Endometrial microvascular endothelial cells (primary cell): Measurements from ENCODE around the gene GPD2. TPM values are rescaled to one million over a fixed set of nuclear protein-coding genes. Genes with fewer than 3 reads are reported as not detected.

Source experiments
- in situ Hi-C: cut with HindIII; loops from 2 replicates; pipeline ENCODE4 v1.10.0; 2017; ENCODE audit warnings: low sequenced_read_pairs, low pct_unique_long_range_greater_than_20kb; ENCODE audit errors: inconsistent ontology term
- total RNA-seq: library from RNA; depleted of rRNA; stranded (reverse); fragments of >200 nt; gene quantifications from one replicate; pipeline ENCODE4 v1.2.3, GENCODE V29; 2015; ENCODE audit errors: inconsistent ontology term

Gene GPD2
- total RNA-seq, 1 donor from 2014 or later, result 36.3 TPM

DNA sequence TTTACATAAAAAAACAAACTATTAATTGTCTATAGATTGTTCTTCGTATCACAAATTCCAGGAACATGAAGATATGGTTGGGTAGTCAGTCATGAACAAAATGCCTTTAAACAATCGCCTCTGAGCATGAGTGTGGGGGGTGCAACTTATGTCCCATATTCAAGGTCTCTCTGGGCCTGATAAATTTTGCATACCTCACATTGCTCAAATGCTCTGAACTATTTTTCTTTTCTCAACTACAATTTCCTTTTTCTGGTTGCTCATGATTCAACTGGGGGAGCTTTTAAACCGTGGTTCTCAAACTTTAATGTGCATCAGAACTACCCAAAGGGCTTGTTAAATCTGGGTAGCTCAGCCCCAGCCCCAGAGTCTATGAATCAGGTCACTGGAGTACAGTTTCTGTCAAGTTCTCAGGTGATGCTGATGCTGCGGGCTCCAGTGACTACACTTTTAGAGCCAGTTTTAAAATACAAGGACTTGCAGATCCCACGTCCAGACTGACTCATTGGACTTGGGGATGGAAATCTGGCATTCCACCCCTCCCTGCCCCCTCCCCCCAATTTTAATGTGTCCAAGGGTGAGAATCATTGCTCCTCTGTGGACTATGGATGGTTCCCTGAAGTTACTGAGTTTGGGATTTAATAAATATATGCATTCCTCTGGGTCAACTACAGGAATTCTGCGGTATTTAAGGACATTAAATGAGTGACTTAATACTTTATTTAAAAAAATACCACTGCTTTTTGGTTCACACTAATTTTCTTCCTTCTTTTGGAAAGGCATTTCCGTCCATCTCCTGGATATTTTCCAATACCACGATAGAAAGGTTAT, 1.5 kb upstream of the GPD2 start:
- in situ Hi-C loops, result no loop called here

DNA sequence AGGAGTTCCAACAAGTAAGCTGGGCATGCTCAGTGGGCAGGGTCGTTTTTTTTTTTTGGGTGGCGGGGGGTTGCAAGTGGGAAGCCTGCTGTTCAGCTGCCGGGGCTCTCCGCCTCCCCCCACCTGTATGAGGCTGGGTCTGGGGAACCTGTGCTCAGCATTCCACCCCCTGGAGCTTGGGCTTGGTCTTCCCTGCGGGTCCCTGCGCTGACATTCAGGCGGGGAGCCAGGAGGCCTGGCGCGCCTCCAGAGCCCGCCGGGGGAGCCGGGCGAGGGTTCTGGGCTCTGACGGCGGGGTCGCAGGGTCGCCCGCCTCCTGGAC, 822 bp upstream of the GPD2 start:
- in situ Hi-C loops, result no loop called here

DNA sequence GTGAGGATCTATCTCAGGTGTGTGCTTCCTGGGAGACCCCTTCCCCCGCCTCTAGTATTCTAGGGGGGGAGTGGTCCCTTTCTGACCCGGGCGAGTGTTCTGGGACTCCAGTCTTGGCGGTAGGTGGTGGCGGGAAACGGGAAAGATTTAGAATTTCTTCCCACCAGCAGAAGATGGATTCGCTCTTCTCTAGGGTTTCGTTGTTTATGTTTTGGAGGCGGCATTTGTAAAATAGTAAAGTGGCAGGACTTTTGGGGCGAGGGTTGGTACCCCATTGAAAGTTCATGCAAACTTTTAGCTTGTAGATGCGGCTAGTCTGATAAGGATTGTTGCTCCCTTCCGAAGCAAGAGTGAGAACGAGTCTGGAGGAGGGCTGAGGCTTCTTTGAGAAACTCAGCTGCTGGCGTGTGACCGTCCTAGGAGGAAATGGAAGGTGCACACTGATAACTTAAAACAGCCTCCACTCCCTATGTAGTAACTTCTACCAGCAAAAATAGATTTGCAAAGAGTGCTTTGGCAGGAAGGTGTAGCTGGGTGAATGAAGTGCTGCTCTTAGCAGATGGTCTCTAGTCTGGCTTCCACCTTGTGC, 412 bp downstream of the GPD2 start:
- in situ Hi-C loops, result no loop called here

DNA sequence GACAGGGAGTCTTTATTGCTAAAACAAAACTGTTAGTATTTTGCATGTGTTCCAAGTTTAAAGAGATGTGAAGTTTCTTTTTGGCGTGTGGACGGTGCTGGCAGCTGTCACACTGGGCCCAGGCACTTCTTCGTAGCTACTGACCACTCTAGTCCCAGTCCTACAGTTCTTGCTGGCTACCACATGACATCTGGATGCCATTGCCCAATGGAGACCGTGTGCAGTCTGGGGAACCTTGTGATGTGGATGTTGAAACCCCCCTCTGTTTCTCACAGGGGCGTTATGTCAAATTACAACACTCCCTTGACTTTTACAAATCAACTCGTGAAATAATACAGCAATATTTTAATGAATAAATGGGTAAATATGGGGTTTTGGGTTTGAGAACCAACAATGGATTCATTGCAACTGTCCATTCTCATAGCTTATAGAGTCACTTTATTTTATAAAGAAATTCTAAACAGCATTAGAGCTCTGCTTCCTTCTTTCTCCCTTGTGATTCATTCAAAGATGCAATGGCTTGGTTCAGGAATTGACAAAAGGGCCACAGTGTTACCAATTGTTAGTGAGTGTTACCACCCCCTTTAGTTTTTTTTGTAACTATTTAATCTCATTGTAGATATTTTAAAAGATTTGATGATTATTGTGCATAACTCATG, 1.2 kb downstream of the GPD2 start:
- in situ Hi-C loops, result no loop called here

DNA sequence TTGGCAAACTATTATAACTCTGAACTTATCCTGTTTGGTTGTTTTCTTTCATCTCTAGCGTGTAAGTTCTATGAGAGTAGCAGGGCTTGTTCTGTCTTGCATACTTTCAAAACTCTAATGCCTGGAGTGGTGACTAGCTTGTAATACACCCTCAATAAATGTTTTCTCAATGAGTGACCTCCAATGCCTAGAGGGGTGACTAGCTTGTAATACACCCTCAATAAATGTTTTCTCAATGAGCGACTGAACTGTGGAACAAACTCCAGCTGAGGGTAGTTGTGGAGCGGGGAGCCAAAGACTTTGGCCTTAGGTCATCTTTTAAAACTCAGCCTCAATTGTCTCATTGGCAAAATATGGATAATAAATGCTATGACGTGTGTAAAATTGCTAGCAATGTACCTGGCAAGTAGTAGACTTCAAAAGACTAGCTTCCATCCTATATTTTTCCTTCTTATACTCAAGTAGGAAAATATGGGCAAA, 1.8 kb downstream of the GPD2 start:
- in situ Hi-C loops, result no loop called here

DNA sequence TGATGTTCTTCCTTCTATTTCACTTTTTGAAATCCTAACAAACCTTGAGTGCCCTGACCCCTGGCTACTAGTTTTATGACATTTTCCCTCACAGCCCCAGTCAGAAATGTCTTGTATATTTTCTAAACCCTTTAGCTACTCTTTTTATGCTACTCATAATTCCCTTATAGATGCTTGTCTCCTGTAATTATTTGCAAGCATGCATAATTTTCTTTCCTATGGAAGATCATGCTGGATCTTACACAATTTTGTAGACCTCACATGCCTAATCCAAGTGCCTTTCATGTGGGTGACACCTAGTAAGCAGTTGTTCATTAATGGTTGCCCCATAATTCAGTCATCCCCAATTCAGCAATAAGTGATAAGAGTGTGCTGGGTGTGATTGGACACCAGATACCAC, 6.9 kb downstream of the GPD2 start:
- in situ Hi-C loops, result no loop called here

DNA sequence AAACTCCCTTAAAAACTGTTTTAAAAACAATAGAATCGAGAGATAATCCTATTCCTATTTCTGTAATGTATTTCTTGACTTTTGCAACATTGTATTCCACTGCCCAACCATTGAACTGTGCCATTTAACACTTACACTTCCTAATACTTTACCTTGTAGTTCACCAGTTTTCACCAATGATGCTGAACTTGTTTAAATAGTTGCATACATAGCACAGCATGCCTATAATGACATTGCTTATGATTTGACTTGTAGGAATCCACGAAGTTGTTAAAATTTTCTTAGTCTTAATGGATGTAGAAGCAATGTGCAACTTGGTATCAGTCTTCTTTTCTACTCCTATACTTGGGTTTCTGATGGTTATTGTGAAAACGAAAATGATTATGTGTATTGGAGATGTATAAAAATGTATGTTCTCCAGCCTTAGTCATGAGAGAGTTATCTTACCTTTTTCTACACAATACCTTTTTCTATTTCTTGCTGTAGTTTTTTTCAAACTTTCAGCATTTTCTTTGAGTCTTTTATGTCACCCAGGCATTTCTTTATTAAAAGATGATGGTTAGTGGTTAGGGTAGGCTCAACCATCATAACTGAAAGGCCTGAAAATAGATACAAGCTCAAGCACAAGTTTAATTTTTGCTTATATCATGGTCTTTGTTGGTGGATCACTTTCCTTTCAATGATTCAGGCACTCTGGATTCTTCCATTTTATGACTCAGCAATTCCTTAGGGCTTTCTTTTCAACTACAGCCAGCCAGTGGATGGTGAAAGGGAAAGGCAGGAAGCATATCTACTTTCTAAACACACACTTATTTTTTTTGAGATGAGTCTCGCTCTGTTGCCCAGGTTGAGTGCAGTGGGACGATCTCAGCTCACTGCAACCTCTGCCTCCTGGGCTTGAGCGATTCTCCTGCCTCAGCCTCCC, 9.4 kb downstream of the GPD2 start:
- in situ Hi-C loops, result no loop called here

DNA sequence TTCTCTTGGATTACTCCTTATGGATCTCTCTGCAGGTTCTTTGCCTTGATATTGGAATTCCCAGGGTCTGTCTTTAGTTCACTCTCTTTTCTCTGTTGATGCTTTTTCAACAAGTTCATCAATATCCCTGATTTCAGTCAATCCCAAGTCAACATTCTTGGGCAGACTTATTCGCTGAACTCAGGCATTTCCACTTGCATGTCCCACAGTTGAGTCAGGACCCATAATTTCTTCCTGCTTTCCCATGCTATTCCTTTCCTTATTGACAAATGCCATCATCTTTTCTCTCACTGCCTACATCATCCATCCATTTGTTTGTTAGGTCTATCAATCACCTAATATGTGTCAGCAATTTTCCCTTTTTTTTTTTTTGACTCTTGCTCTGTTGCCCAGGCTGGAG, 11.6 kb downstream of the GPD2 start:
- in situ Hi-C loops, result no loop called here

DNA sequence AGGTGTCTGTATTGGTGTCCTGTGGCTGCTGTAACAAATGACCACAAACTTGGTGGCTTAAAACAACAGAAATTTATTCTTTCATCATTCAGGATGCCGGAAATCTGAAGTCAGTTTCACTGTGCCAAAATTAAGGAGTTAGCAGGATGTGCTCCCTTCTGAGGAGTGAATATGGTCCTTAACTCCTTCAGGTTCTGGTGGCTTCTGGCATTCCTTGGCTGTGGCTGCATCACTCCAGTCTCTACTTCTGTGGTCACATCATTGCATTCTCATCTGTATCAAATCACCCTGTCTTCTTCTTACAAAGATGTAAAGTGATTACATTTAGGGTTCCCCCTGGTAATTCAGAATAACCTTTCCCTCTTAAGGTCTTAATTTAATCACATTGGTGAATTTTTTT, 12.6 kb downstream of the GPD2 start:
- in situ Hi-C loops, result no loop called here

DNA sequence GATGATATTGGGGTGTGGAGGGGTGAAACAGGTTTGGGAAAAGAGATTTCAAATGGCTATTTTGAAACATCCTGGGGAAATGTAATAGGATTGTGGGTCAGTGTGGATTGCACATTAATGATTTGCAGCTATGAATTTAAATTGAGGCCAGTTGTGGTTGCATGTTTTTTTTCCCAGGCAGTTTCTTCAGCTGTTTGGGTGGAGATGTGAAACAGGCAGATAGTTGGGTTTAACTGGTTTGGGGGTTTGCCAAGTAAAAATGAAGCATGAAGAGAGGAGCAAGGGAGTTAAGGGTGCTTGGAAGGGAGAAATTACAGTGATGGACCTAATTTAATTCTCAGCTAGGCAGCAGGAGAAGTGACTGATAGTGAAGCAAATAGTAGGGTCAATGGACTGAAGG, 16.8 kb downstream of the GPD2 start:
- in situ Hi-C loops, result no loop called here

DNA sequence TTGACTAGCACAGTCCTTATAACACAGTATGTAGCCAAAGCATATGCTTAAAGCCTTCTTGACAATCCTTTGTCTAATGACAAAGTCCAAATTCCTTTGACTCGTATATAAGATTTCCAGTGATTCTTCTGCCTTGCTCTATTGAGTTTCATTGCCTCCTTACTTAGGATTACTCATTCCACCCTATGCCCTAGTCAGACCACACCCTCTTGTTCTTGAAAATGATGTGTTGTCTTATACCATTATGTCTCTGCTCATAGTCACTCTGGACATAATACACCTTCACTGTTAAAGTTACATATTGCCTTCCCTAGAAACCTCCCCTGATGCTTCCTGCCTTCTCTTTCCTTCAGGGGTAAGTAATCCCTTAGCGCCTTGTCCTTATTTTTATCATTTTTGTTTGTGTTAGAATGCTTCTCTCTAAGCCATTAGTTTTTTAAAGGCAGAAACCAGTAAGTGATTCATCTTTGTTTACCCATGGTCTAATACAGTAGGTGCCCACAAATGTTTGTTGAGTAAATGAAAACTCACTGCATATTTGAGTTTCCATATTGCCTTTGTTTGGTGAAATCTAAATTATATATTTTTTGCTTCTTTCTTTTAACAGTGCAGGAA, 19.3 kb downstream of the GPD2 start:
- in situ Hi-C loops, result no loop called here

DNA sequence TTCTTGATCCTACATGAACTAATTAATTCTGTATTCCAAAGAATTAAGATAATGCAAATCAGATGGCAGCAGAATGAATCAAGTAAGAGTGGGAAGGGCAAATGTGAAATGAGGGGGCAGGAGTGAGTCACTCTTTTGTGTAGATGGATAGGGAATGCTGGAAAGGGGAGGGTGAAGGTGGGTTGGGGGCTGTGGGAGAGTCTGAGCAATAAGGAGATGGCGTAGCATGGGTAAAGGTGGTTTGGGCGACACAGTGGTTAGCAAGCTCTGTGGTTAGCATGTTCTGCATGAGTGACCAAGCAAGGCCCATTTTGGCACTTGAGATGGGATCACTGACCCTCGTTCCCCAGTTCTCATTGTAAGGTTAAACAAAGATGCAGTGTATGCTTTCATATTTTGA, 20.4 kb downstream of the GPD2 start:
- in situ Hi-C loops, result no loop called here

DNA sequence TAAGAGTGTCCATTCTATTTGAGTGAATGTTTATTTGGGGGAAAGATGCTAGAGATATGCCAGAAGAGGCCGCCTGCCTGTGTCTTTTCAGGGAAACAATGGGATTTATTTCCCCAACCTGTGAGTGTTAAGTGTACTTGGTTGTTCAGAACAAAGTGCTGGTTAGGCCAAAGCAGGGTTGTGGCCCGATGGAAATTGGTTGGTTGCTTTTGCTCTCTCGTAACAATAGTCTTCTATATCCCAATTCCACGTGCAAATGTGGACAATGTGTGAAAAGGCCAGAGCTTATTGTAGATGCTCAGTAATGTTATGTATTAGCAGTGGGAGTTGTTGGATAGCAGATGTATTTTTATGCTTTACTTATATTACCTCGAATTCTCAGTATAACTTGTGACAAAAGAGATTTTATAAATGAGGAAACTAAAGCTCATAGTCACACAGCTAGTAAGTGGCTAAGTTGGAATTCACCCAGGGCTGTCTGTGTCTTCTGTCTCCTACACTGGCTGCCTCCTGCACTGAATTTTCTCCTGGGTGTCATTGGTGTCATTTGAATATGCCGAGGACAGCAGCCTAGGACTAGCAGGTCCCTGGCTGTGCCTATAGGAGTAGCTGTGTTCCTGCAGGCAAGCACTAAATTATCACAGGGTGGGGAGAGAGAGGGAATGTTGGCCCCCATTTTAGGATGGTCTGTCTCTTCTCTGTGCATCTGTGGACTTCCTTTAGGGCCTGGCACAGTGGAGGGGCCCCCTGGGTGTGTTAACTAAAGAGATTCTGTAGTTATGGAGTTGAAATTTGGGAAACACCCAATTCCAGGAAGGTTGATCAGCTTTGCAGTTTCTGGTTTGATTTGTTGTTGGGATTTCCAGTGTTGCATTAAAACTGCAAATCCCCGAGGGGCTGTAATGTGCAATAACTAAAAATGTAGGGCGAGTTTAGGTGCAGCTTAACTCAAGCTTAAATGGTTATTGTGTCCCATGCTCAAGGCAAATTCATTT, 21.6 kb downstream of the GPD2 start:
- in situ Hi-C loops, result no loop called here

DNA sequence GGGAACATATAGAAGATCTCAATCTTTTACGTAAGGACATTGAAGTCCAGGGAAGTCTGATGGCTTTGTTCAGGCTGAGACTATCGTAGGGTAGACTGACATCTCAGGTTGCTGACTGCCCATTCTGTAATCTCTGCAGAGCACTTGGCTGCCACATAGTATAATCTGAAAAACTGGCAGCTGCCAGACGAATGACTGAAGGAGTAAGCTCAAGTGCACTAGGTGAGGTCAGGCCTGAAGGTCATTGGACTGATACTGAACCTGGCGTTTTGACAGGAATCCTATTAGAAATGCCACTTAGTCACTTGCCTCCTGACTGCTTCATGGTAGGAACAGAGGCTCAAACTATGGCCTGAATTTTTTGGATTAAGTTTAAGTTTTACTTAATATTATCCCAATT, 23.5 kb downstream of the GPD2 start:
- in situ Hi-C loops, result no loop called here

DNA sequence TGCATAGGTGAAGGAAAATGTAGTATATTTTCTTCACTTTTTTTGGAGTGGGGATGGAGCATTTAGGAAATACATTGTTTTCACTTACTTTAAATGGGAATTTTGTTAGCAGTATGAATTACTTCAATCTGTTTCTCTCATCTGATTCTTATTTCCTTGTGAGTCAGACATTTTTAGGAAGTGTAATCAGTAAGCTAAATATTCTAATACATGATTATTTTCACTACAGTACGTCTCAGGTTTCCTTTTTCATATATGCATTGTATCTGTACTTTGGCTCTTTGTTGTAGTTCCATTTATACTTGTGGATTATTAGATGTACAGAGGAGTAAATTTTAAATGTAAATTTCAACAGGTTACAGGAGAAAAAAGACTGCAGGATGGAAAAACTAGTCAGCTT, 27.9 kb downstream of the GPD2 start:
- in situ Hi-C loops, result no loop called here

DNA sequence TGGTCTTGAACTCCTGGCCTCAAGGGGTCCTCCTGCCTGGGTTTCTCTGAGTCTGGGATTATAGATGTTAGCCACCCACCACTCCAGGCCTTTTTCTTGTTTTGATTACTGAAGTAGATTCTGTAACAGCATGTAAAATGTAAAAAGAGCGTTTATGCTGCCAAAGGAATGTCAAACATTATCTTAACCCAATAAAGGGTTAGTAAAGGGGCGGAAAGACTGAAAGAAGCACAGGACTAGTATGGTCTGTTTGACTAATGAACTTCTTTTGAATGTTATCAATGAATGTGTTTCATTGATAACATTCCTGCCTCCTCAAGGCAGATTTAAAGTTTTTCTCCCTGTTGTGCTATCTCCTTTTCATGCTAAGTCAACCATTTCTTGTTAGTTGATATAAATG, 29.4 kb downstream of the GPD2 start:
- in situ Hi-C loops, result no loop called here

DNA sequence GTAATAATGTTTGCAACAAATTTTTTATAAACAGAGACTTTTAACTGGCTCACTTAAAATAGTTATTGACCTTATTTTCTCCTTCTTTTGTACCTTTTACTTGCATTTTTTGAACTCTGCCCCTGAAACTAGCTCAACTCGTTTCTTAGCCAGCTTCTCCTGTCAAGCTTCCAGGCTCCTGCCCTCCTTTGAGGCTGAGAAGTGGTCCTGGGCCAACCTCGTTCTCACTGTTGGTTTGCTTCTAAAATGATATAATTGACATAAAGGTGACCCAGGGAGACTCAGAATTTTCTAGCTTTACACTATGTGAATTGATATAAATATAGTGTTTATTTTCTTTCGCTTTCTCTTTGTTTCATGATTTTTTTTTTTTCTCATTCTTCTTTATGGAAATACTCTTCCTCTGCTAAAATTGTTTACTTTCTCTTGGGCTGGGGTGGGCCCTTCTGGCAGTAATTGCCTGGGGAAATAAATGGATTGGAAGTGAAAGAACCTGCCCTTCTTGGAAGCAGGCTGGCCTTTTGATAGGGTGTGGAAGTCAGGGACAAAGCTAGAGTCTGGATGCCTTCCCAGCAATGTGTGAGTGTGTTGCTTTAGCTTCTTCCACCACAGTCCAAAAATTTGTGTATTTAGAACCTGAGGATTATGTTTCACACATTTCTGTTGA, 30.7 kb downstream of the GPD2 start:
- in situ Hi-C loops, result no loop called here
